A673 (cell line): ENCODE data around the gene CORO2A.

Source experiments
- EZH2 ChIP-seq: fragments of 200-600 bp; sonication (generic); IDR thresholded peaks from 2 replicates; pipeline ENCODE4 v1.6.1; 2017; ENCODE audit warnings: borderline replicate concordance, low read depth, mild to moderate bottlenecking, mixed read lengths, antibody characterized with exemption, low read length; ENCODE audit not compliant: poor library complexity, severe bottlenecking
- TF ChIP-seq, protein P1 (sequence below): fragments of 300-800, 200-600 bp; sonication (generic); conservative IDR thresholded peaks from 2 replicates; pipeline ENCODE4 v1.5.1; 2017; ENCODE audit warnings: low read depth, mild to moderate bottlenecking, antibody characterized with exemption, low read length, moderate library complexity, mixed read lengths

DNA sequence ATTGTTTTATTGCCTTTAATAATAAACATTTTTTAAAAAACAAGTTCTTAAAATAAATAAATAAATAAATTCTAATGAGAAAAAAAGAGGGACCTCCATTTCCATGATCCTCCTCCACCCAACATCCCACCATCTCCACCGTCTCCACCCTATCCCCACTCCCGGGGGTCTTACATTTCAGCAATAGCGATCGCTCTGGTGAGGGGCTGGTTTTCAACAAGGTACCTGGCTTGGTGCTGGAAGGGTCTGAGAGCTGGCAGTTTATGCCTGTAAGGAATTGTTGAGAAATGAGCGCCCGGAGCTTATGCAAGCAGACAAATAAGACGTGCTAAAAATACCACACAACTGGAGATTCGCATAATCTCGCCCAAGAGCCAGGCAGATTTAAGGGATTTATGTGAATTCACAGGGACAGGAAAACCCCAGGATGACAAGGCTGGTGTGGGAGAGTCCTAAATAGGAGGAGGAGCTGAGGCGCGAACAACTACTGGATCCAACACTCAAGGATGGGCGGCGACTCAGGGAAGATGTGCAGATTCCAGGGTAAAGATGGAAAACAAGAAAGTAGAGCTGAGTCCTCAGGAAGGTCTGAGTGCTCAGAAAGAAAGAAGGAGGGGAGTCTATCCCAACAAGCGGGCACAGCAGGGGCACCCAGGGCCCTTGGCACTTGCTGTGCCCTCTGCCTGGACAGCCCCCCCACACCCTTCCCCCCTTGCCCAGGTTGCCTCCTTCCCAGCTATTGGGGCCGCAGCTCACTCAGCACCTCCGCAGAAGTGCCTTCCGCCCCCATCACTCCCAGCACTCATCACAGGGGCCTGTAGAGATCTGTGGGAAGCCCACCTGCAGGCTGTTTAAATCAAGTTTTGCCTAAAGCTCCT is 100.5 kb downstream of the CORO2A start:
- TF ChIP-seq, protein P1, sequence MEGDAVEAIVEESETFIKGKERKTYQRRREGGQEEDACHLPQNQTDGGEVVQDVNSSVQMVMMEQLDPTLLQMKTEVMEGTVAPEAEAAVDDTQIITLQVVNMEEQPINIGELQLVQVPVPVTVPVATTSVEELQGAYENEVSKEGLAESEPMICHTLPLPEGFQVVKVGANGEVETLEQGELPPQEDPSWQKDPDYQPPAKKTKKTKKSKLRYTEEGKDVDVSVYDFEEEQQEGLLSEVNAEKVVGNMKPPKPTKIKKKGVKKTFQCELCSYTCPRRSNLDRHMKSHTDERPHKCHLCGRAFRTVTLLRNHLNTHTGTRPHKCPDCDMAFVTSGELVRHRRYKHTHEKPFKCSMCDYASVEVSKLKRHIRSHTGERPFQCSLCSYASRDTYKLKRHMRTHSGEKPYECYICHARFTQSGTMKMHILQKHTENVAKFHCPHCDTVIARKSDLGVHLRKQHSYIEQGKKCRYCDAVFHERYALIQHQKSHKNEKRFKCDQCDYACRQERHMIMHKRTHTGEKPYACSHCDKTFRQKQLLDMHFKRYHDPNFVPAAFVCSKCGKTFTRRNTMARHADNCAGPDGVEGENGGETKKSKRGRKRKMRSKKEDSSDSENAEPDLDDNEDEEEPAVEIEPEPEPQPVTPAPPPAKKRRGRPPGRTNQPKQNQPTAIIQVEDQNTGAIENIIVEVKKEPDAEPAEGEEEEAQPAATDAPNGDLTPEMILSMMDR = no peak
- no peak for TF ChIP-seq EZH2
